Measurements from ENCODE around the gene LRRC8E. TPM values are rescaled to one million over a fixed set of nuclear protein-coding genes. Genes with fewer than 3 reads are reported as not detected.

The LRRC8E gene
- 1 to 10 TPM; 3.9 to 5.0 (median 4.2) TPM for polyA plus RNA-seq (ENCODE audit: insufficient read depth in 1 of 5, insufficient read length in 5 of 5, low replicate concordance in 1 of 5)
- long read RNA-seq, donor 1: 0 reads
- long read RNA-seq, donor 2: 0 reads
- long read RNA-seq, donor 3, partial matches to known transcripts: 0 of 1 reads
- long read RNA-seq, donor 3, other reads (novel, unspliced or antisense): 0 of 1 reads
- long read RNA-seq, donor 4: 0 reads
- long read RNA-seq, donor 5, partial matches to known transcripts: 0 of 1 reads
- long read RNA-seq, donor 5, other reads (novel, unspliced or antisense): 0 of 1 reads
- long read RNA-seq, donor 6, partial matches to known transcripts: 0 of 2 reads
- long read RNA-seq, donor 6, other reads (novel, unspliced or antisense): 0 of 2 reads
- long read RNA-seq, donor 7, partial matches to known transcripts: 0 of 1 reads
- long read RNA-seq, donor 7, other reads (novel, unspliced or antisense): 0 of 1 reads
- long read RNA-seq, donor 8: 0 reads

- DNase-seq: no peak
Measured at GRCh38 chr19:7888145-7888825, at the start of gene LRRC8E. Gene LRRC8E (plus strand): TSS chr19:7888510. CDS start chr19:7895604, 7,094 bp downstream.

GRCh38 chr19:7839476-7839875, 48.8 kb upstream of the LRRC8E start:
- DNase-seq: no peak

- DNase-seq: no peak
Measured at GRCh38 chr19:7840629-7841028, 47.7 kb upstream of the LRRC8E start.

- DNase-seq: no peak
Measured at GRCh38 chr19:7841751-7842660, 46.3 kb upstream of the LRRC8E start.

GRCh38 chr19:7842661-7843294, 45.5 kb upstream of the LRRC8E start:
- no peak for DNase-seq

GRCh38 chr19:7843521-7843920, 44.8 kb upstream of the LRRC8E start:
- DNase-seq: no peak

GRCh38 chr19:7844405-7844804, 43.9 kb upstream of the LRRC8E start:
- no peak for DNase-seq

- no peak for DNase-seq
Measured at GRCh38 chr19:7844951-7845350, 43.4 kb upstream of the LRRC8E start.

- no peak for DNase-seq
Measured at GRCh38 chr19:7845390-7846154, 42.7 kb upstream of the LRRC8E start.

GRCh38 chr19:7846155-7846646, 42.1 kb upstream of the LRRC8E start:
- no peak for DNase-seq

- DNase-seq: no peak
Measured at GRCh38 chr19:7847664-7848063, 40.6 kb upstream of the LRRC8E start.

GRCh38 chr19:7848779-7849457, 39.4 kb upstream of the LRRC8E start:
- no peak for DNase-seq

- no peak for DNase-seq
Measured at GRCh38 chr19:7849631-7849999, 38.7 kb upstream of the LRRC8E start.

- DNase-seq: no peak
Measured at GRCh38 chr19:7850000-7850813, 38.1 kb upstream of the LRRC8E start.

GRCh38 chr19:7850945-7851622, 37.2 kb upstream of the LRRC8E start:
- DNase-seq: no peak

- DNase-seq: no peak
Measured at GRCh38 chr19:7851623-7852500, 36.4 kb upstream of the LRRC8E start.

Measured in right lung (tissue), 10 donors.